Measurements from ENCODE around the gene EYA2.

The EYA2 gene

GRCh38 chr20:46983466-46983865, 88.8 kb downstream of the EYA2 start:
- Histone ChIP-seq H4K20me1 (ENCODE audit: insufficient read depth, low read length, poor library complexity, severe bottlenecking) (no peaks in the 10 kb centered on the region), H3K4me3 (ENCODE audit: low read length, poor library complexity, severe bottlenecking) (no peak overlapping the region), H3K4me1 (ENCODE audit: insufficient read depth, low read length, poor library complexity, severe bottlenecking) (peaks cover 4% of the 10 kb centered on the region), H3K9ac (ENCODE audit: low read depth, low read length, poor library complexity, severe bottlenecking) (no peak overlapping the region), H3K79me2 (ENCODE audit: insufficient read depth, low read length) (no peaks in the 10 kb centered on the region), H3K36me3 (ENCODE audit: insufficient read depth, low read length) (no peaks in the 10 kb centered on the region), H2AFZ (ENCODE audit: low read length) (no peak overlapping the region), H3K4me2 (ENCODE audit: low read depth, low read length, poor library complexity, severe bottlenecking) (no peak overlapping the region), H3K9me2 (replicated peaks; ENCODE audit: low read depth, low read length) (no peaks in the 10 kb centered on the region), H3F3A (ENCODE audit: low read depth) (no peaks in the 10 kb centered on the region), H3K9me3 (ENCODE audit: insufficient read depth, low read depth, low read length) (no peaks in the 10 kb centered on the region), H3K27me3 (ENCODE audit: insufficient read depth, low read length, poor library complexity, severe bottlenecking) (no peaks in the 10 kb centered on the region)
- TF ChIP-seq EZH2phosphoT487 (IDR thresholded peaks at IDR 0.05; ENCODE audit: borderline replicate concordance) (no peak), CTCF (conservative IDR thresholded peaks at IDR 0.05; ENCODE audit: low read length) (no peak)

GRCh38 chr20:46984405-46984804, 89.8 kb downstream of the EYA2 start:
- Histone ChIP-seq H2AFZ (ENCODE audit: low read length) (no peak overlapping the region), H3K79me2 (ENCODE audit: insufficient read depth, low read length) (no peaks in the 10 kb centered on the region), H3K4me3 (ENCODE audit: low read length, poor library complexity, severe bottlenecking) (no peak overlapping the region), H3K27me3 (ENCODE audit: insufficient read depth, low read length, poor library complexity, severe bottlenecking) (no peaks in the 10 kb centered on the region), H4K20me1 (ENCODE audit: insufficient read depth, low read length, poor library complexity, severe bottlenecking) (no peaks in the 10 kb centered on the region), H3K9ac (ENCODE audit: low read depth, low read length, poor library complexity, severe bottlenecking) (no peak overlapping the region), H3K4me2 (ENCODE audit: low read depth, low read length, poor library complexity, severe bottlenecking) (no peak overlapping the region), H3K36me3 (ENCODE audit: insufficient read depth, low read length) (no peaks in the 10 kb centered on the region), H3F3A (ENCODE audit: low read depth) (no peaks in the 10 kb centered on the region), H3K9me2 (replicated peaks; ENCODE audit: low read depth, low read length) (no peaks in the 10 kb centered on the region), H3K9me3 (ENCODE audit: insufficient read depth, low read depth, low read length) (no peaks in the 10 kb centered on the region), H3K4me1 (ENCODE audit: insufficient read depth, low read length, poor library complexity, severe bottlenecking) (peaks cover 1% of the 10 kb centered on the region)
- TF ChIP-seq CTCF (conservative IDR thresholded peaks at IDR 0.05; ENCODE audit: low read length), result no peak
- TF ChIP-seq EZH2phosphoT487 (IDR thresholded peaks at IDR 0.05; ENCODE audit: borderline replicate concordance), result no peak

- TF ChIP-seq EZH2phosphoT487 (IDR thresholded peaks at IDR 0.05; ENCODE audit: borderline replicate concordance), result no peak
- no peak for TF ChIP-seq CTCF (conservative IDR thresholded peaks at IDR 0.05; ENCODE audit: low read length)
- Histone ChIP-seq H4K20me1 (ENCODE audit: insufficient read depth, low read length, poor library complexity, severe bottlenecking) (no peaks in the 10 kb centered on the region), H3K4me3 (ENCODE audit: low read length, poor library complexity, severe bottlenecking) (no peak overlapping the region), H2AFZ (ENCODE audit: low read length) (no peak overlapping the region), H3K9ac (ENCODE audit: low read depth, low read length, poor library complexity, severe bottlenecking) (no peak overlapping the region), H3K27me3 (ENCODE audit: insufficient read depth, low read length, poor library complexity, severe bottlenecking) (no peaks in the 10 kb centered on the region), H3K79me2 (ENCODE audit: insufficient read depth, low read length) (no peaks in the 10 kb centered on the region), H3F3A (ENCODE audit: low read depth) (no peaks in the 10 kb centered on the region), H3K9me2 (replicated peaks; ENCODE audit: low read depth, low read length) (no peaks in the 10 kb centered on the region), H3K36me3 (ENCODE audit: insufficient read depth, low read length) (no peaks in the 10 kb centered on the region), H3K4me2 (ENCODE audit: low read depth, low read length, poor library complexity, severe bottlenecking) (no peak overlapping the region), H3K4me1 (ENCODE audit: insufficient read depth, low read length, poor library complexity, severe bottlenecking) (no peaks in the 10 kb centered on the region), H3K9me3 (ENCODE audit: insufficient read depth, low read depth, low read length) (no peaks in the 10 kb centered on the region)
These were observed 90.6 kb downstream of the EYA2 start for GRCh38 chr20:46985250-46985649.

Measured in Loucy (cell line).